HUES64 (cell line): ENCODE measurements around the gene CD53.

Source experiments
- H3K27ac ChIP-seq: 2 replicates; pipeline ENCODE4 v1.7.0; 2013; ENCODE audit warnings: low read depth, low read length, inconsistent platforms
- H3K27me3 ChIP-seq: 2 replicates; pipeline ENCODE4 v1.6.1; 2013; ENCODE audit warnings: mild to moderate bottlenecking, low read length; ENCODE audit not compliant: insufficient read depth
- H3K36me3 ChIP-seq: 2 replicates; pipeline ENCODE4 v1.6.1; 2013; ENCODE audit warnings: mild to moderate bottlenecking, low read length; ENCODE audit not compliant: insufficient read depth
- H3K4me1 ChIP-seq: 2 replicates; pipeline ENCODE4 v1.6.1; 2013; ENCODE audit warnings: mild to moderate bottlenecking, low read length, moderate library complexity; ENCODE audit not compliant: insufficient read depth
- H3K4me3 ChIP-seq: 2 replicates; pipeline ENCODE4 v1.5.1; 2013; ENCODE audit warnings: mild to moderate bottlenecking, low read length, moderate library complexity
- H3K9ac ChIP-seq: 2 replicates; pipeline ENCODE4 v1.6.1; 2013; ENCODE audit warnings: mild to moderate bottlenecking, low read depth, low read length
- H3K9me3 ChIP-seq: 2 replicates; pipeline ENCODE4 v1.6.1; 2013; ENCODE audit warnings: low read depth, low read length; ENCODE audit not compliant: insufficient read depth
- WGBS: fragments of 150-250, 120-280 bp; methylation state at CpG from one replicate; pipeline ENCODE4 v1.1.7; 2013; ENCODE audit warnings: missing lambda C conversion rate; 5-methylcytosine and 5-hydroxymethylcytosine counted together

CD53 gene

GRCh38 chr1:110896090-110896489 is 23.1 kb downstream of the CD53 start:
- Histone ChIP-seq H3K9ac (no peak overlapping the region), H3K9me3 (no peaks in the 10 kb centered on the region), H3K4me3 (no peak overlapping the region), H3K4me1 (no peaks in the 10 kb centered on the region), H3K27me3 (no peaks in the 10 kb centered on the region), H3K27ac (no peak overlapping the region), H3K36me3 (no peaks in the 10 kb centered on the region)
- 91% methylated on average over 2 of the region's 2 CpGs for WGBS

DNA sequence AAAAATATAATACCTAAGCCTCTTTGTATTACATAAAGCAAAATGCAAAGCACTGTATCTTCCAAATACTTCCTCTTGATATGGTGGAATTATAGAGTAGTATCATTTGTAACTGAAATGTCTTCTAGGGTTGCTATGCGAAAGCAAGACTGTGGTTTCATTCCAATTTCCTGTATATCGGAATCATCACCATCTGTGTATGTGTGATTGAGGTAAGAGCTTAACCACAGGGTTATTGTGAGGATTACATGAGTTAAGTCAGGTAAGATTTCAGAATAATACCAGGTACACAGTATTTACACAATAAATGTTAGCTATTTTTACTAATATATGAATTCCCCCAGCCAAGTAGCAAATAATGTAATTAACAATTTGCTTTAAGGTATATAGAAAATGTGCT is 24.7 kb downstream of the CD53 start:
- no peak overlapping the region for H3K9ac ChIP-seq
- H3K27me3 ChIP-seq, result no peaks in the 10 kb centered on the region
- no peaks in the 10 kb centered on the region for H3K4me1 ChIP-seq
- no peaks in the 10 kb centered on the region for H3K36me3 ChIP-seq
- H3K4me3 ChIP-seq, result no peak overlapping the region
- no peak overlapping the region for H3K27ac ChIP-seq
- 95% methylated on average over 2 of the region's 2 CpGs for WGBS
- no peaks in the 10 kb centered on the region for H3K9me3 ChIP-seq

DNA sequence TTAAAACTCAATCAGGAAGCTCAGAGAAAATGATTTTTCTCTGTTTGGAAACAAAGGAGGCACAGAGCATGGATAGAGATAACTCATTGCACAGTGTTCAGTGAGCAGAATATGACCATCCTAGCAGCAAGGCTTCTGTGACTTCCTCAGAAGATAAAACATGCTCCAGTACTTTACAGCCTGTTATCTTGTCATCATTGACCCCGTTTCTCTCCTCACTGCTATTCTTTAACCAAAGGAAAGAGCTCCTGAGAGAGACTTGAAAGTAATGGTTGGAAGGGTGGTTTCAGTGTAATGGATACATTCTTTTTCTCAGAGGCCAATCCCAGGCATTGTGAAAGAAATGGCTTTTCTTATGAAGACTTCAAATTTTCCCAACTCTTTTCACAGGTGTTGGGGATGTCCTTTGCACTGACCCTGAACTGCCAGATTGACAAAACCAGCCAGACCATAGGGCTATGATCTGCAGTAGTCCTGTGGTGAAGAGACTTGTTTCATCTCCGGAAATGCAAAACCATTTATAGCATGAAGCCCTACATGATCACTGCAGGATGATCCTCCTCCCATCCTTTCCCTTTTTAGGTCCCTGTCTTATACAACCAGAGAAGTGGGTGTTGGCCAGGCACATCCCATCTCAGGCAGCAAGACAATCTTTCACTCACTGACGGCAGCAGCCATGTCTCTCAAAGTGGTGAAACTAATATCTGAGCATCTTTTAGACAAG is 25.9 kb downstream of the CD53 start:
- H3K27me3 ChIP-seq, result no peaks in the 10 kb centered on the region
- no peaks in the 10 kb centered on the region for H3K9me3 ChIP-seq
- WGBS, result 81% methylated on average over 2 of the region's 3 CpGs
- no peaks in the 10 kb centered on the region for H3K36me3 ChIP-seq
- H3K4me1 ChIP-seq, result no peaks in the 10 kb centered on the region
- H3K4me3 ChIP-seq, result no peak overlapping the region
- H3K27ac ChIP-seq, result no peak overlapping the region
- H3K9ac ChIP-seq, result no peak overlapping the region

- no peak overlapping the region for H3K9ac ChIP-seq
- no peaks in the 10 kb centered on the region for H3K9me3 ChIP-seq
- no peak overlapping the region for H3K4me3 ChIP-seq
- 89% methylated on average over 1 of the region's 1 CpG for WGBS
- H3K27ac ChIP-seq, result no peak overlapping the region
- no peaks in the 10 kb centered on the region for H3K36me3 ChIP-seq
- H3K4me1 ChIP-seq, result no peaks in the 10 kb centered on the region
- H3K27me3 ChIP-seq, result no peaks in the 10 kb centered on the region
These were observed 26.5 kb downstream of the CD53 start for GRCh38 chr1:110899458-110899843.

DNA sequence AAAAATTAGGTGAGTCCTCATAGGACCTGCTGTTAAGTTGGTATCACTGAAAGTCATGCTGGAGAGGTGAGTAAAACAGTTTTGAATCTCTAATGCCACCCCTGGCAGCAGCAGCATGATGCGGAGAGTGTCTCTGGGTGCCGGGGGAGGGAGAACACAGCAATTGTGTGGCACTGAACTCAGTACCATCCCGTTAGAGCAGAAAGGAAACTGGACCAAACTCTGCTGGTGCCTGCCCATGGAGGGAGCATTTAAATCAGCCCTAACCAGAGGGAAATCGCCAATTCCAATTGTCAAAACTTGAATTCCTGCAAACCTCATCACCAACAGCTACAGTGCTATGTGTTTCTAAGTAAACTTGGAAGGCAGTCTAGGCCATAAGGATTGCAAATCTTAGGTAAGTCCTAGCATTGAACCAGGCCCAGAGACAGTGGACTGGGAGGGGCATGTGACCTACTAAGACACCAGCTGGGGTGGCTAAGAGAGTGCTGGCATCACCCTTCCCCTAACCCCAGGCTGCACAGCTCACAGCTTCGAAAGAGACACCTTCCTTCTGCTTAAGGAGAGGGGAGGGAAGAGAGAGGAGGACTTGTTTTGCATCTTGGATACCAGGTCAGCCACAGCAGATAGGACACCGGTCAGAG is 30.0 kb downstream of the CD53 start:
- Histone ChIP-seq H3K4me3 (no peak overlapping the region), H3K27me3 (no peaks in the 10 kb centered on the region), H3K9ac (no peak overlapping the region), H3K4me1 (no peaks in the 10 kb centered on the region), H3K36me3 (no peaks in the 10 kb centered on the region), H3K27ac (no peak overlapping the region), H3K9me3 (no peaks in the 10 kb centered on the region)
- 90% methylated on average over 6 of the region's 6 CpGs for WGBS

- H3K4me3 ChIP-seq, result no peak overlapping the region
- H3K4me1 ChIP-seq, result no peaks in the 10 kb centered on the region
- 89% methylated on average over 3 of the region's 3 CpGs for WGBS
- H3K9ac ChIP-seq, result no peak overlapping the region
- no peaks in the 10 kb centered on the region for H3K36me3 ChIP-seq
- H3K27ac ChIP-seq, result no peak overlapping the region
- H3K9me3 ChIP-seq, result no peaks in the 10 kb centered on the region
- no peaks in the 10 kb centered on the region for H3K27me3 ChIP-seq
These were observed 31.0 kb downstream of the CD53 start for GRCh38 chr1:110903853-110904500.

- H3K9me3 ChIP-seq, result no peaks in the 10 kb centered on the region; the same call in 1 of the 2 replicates
- no peak overlapping the region for H3K9ac ChIP-seq
- no peaks in the 10 kb centered on the region for H3K27me3 ChIP-seq
- no peaks in the 10 kb centered on the region for H3K36me3 ChIP-seq
- peaks cover 5% of the 10 kb centered on the region; the same call in 1 of the 2 replicates for H3K4me1 ChIP-seq
- no peak overlapping the region for H3K4me3 ChIP-seq
- H3K27ac ChIP-seq, result no peak overlapping the region
These were observed 39.8 kb downstream of the CD53 start for GRCh38 chr1:110912784-110913183.

DNA sequence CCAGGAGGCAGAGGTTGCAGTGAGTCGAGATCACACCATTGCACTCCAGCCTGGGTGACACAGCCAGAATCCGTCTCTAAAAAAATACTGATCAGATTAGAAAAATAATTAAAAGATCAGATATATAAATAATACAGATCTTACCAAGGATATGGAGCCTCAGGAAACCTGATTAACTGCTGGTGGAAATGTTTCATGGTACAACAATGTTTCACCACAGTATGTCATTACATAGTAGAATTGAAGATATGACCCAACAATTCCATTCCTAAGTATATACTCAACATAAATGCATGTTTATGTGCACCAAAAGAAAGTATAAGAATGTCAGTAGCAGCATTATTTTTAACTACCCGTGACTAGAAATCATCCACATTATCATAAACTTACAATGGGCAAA is 41.7 kb downstream of the CD53 start:
- H3K9me3 ChIP-seq, result no peaks in the 10 kb centered on the region; the same call in 1 of the 2 replicates
- H3K27me3 ChIP-seq, result no peaks in the 10 kb centered on the region
- H3K4me1 ChIP-seq, result peaks cover 5% of the 10 kb centered on the region; the same call in 1 of the 2 replicates
- H3K9ac ChIP-seq, result no peak overlapping the region
- no peaks in the 10 kb centered on the region for H3K36me3 ChIP-seq
- WGBS, result 100% methylated on average over 1 of the region's 3 CpGs
- H3K27ac ChIP-seq, result no peak overlapping the region
- H3K4me3 ChIP-seq, result no peak overlapping the region

DNA sequence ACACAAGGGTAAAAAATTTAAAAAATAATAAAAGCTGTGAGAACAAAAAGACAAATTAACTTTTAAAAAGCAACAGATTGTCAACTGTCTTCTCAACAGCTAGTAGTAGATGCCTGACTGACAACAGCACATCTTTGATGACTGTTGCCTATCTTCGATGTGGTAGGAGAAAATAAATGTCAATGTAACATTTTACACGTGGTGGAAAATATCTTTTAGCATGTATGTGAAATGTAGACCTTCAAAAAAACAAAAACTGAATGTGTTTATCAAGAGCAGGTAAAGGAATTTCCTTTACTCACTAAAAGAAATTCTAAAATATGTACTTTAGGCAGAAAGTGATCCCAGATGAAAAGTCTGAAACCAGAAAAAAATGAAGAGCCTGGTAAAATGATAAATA is 42.9 kb downstream of the CD53 start:
- Histone ChIP-seq H3K27me3 (no peaks in the 10 kb centered on the region), H3K9me3 (no peaks in the 10 kb centered on the region; the same call in 1 of the 2 replicates), H3K9ac (no peak overlapping the region), H3K4me3 (no peak overlapping the region), H3K27ac (no peak overlapping the region), H3K36me3 (no peaks in the 10 kb centered on the region), H3K4me1 (peaks cover 5% of the 10 kb centered on the region; the same call in 1 of the 2 replicates)
- 94% methylated on average over 2 of the region's 2 CpGs for WGBS

- no peaks in the 10 kb centered on the region; the same call in 1 of the 2 replicates for H3K9me3 ChIP-seq
- no peak overlapping the region for H3K4me3 ChIP-seq
- WGBS, result no CpG with 5 or more reads among the region's 2 CpGs
- no peaks in the 10 kb centered on the region for H3K36me3 ChIP-seq
- no peaks in the 10 kb centered on the region for H3K27me3 ChIP-seq
- no peak overlapping the region for H3K9ac ChIP-seq
- H3K27ac ChIP-seq, result no peak overlapping the region
- peaks cover 5% of the 10 kb centered on the region; the same call in 1 of the 2 replicates for H3K4me1 ChIP-seq
These were observed 43.3 kb downstream of the CD53 start for GRCh38 chr1:110916274-110916668.

DNA sequence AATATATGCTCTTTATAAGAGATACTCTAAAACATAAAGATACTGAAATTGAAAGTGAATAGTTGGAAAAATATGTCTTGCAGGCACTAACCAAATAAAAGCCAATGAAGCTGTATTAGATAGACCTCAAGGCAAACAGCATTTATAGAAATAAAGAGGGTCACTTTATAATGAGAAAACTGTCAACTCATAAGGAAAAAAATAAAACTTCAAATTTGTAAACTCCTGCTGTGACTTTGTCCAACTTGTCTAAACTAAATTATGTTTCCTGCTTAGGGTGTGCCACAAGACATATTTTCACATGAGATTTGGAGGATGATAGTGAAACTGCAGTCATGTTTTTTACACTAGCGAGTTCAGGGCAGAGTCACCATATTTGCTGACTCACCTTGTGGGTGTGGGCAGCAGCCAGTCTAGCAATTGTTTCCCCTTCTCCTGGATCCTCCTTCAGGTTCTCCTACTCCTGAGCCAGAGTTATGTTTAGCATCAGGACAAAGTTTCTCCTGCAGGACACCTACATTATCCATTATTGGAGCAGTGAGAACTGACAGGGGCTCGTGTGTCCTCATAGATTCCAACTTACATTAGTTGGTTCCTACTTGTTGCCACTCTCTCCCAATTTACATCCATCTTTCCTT is 43.8 kb downstream of the CD53 start:
- Histone ChIP-seq H3K4me3 (no peak overlapping the region), H3K4me1 (peaks cover 5% of the 10 kb centered on the region; the same call in 1 of the 2 replicates), H3K36me3 (no peaks in the 10 kb centered on the region), H3K9ac (no peak overlapping the region), H3K9me3 (no peaks in the 10 kb centered on the region; the same call in 1 of the 2 replicates), H3K27me3 (no peaks in the 10 kb centered on the region), H3K27ac (no peak overlapping the region; the same call in 1 of the 2 replicates)
- WGBS, result 88% methylated on average over 2 of the region's 2 CpGs
